H1 (cell line): Measurements from ENCODE around the gene RAB39B. TPM values are rescaled to one million over a fixed set of nuclear protein-coding genes. Genes with fewer than 3 reads are reported as not detected.

Source experiments
- CTCF ChIA-PET: fragments of 300-600 bp; sonication (Branson Sonifier 250); formaldehyde crosslinking; loops from one replicate; lab custom pipeline; 2021; ENCODE audit not compliant: partially characterized antibody; lab: Charles Lee
- POLR2A ChIA-PET: fragments of 300-600 bp; sonication (Branson Sonifier 250); formaldehyde crosslinking; loops from one replicate; lab custom pipeline; 2021; ENCODE audit warnings: inconsistent platforms; ENCODE audit not compliant: partially characterized antibody; lab: Charles Lee
- DNase-seq, 2 experiments: peaks; one replicate each; pipeline versions ENCODE4 v3.0.0 to v3.0.0-alpha.2; 2010 to 2022; ENCODE audit warnings: low spot score in 2 of 2, low read depth in 1 of 2, mixed read lengths in 1 of 2
- FAIRE-seq: peaks from 2 replicates; lab custom pipeline; 2011; peaks lifted over from hg19 to GRCh38; lab: Jason Lieb, UNC
- H2AFZ ChIP-seq: 2 replicates; pipeline ENCODE4 v1.8.1; 2012; ENCODE audit warnings: low read length, inconsistent platforms
- H2AK5ac ChIP-seq: 2 replicates; pipeline ENCODE4 v1.6.1; 2013; ENCODE audit warnings: low read depth, low read length
- H2BK120ac ChIP-seq: replicated peaks from 2 replicates; pipeline ENCODE3; 2013; ENCODE audit warnings: low read depth, low read length, inconsistent platforms
- H2BK12ac ChIP-seq: 2 replicates; pipeline ENCODE4 v1.6.1; 2013; ENCODE audit warnings: low read depth, low read length
- H2BK15ac ChIP-seq: 2 replicates; pipeline ENCODE4 v1.6.1; 2013; ENCODE audit warnings: low read length
- H2BK20ac ChIP-seq: 2 replicates; pipeline ENCODE4 v1.6.1; 2013; ENCODE audit warnings: low read length
- H2BK5ac ChIP-seq: 2 replicates; pipeline ENCODE4 v1.6.1; 2013; ENCODE audit warnings: low read depth, low read length
- H3K14ac ChIP-seq: 2 replicates; pipeline ENCODE4 v1.6.1; 2013; ENCODE audit warnings: inconsistent platforms; ENCODE audit not compliant: insufficient read length
- H3K18ac ChIP-seq: 2 replicates; pipeline ENCODE4 v1.6.1; 2013; ENCODE audit warnings: low read length; ENCODE audit errors: extremely low read depth
- H3K23ac ChIP-seq: 2 replicates; pipeline ENCODE4 v1.6.1; 2013; ENCODE audit warnings: inconsistent platforms; ENCODE audit not compliant: insufficient read length
- H3K23me2 ChIP-seq: 2 replicates; pipeline ENCODE4 v1.6.1; 2013; ENCODE audit warnings: low read depth, low read length
- H3K27ac ChIP-seq: 2 replicates; pipeline ENCODE4 v1.6.1; 2011; ENCODE audit warnings: low read depth, low read length, inconsistent platforms
- H3K27me3 ChIP-seq, 4 experiments: replicated peaks in 1 of 4; 1 replicate in 1 of 4; 2 replicates in 3 of 4; pipeline versions ENCODE4 v1.6.1 to v1.8.1; 2011 to 2013; ENCODE audit warnings: low read length in 3 of 4, mild to moderate bottlenecking in 3 of 4, inconsistent platforms in 2 of 4, mixed read lengths in 2 of 4, moderate library complexity in 1 of 4; ENCODE audit not compliant: control insufficient read depth in 3 of 4, insufficient read depth in 3 of 4; ENCODE audit errors: extremely low read depth in 1 of 4
- H3K36me3 ChIP-seq, 4 experiments: 2 replicates each; pipeline versions ENCODE4 v1.6.1 to v1.8.1; 2011 to 2013; ENCODE audit warnings: mild to moderate bottlenecking in 4 of 4, low read length in 3 of 4, moderate library complexity in 2 of 4, control low read depth in 1 of 4, inconsistent platforms in 1 of 4; ENCODE audit not compliant: insufficient read depth in 4 of 4, control insufficient read depth in 2 of 4
- H3K4ac ChIP-seq: replicated peaks from 2 replicates; pipeline ENCODE3; 2013; ENCODE audit warnings: low read length, low read depth, mixed read lengths, inconsistent platforms; ENCODE audit not compliant: insufficient read length
- H3K4me1 ChIP-seq, 4 experiments: replicated peaks in 1 of 4; 1 replicate in 1 of 4; 2 replicates in 3 of 4; pipeline versions ENCODE4 v1.6.1 to v1.8.1; 2011 to 2013; ENCODE audit warnings: low read length in 3 of 4, inconsistent platforms in 2 of 4, mixed read lengths in 1 of 4; ENCODE audit not compliant: insufficient read depth in 4 of 4, control insufficient read depth in 3 of 4
- H3K4me2 ChIP-seq, 2 experiments: 2 replicates each; pipeline versions ENCODE4 v1.6.1 to v1.8.1; 2011 to 2013; ENCODE audit warnings: low read depth in 2 of 2, low read length in 2 of 2, control low read depth in 1 of 2, inconsistent platforms in 1 of 2, mild to moderate bottlenecking in 1 of 2; ENCODE audit not compliant: insufficient read depth in 1 of 2
- H3K4me3 ChIP-seq, 4 experiments: fragments of 200-600, 300-600 bp in 1 of 4; sonication (generic), shearing (Covaris generic), sonication (Bioruptor Twin) in 1 of 4; 2 replicates each; pipeline versions ENCODE4 v1.5.1 to v1.8.1; 2011 to 2016; ENCODE audit warnings: low read length in 4 of 4, low read depth in 3 of 4, control low read depth in 2 of 4, inconsistent platforms in 2 of 4, mild to moderate bottlenecking in 2 of 4, mixed read lengths in 1 of 4, moderate library complexity in 1 of 4; ENCODE audit not compliant: insufficient read depth in 2 of 4; ENCODE audit errors: extremely low read depth in 1 of 4
- H3K56ac ChIP-seq: replicated peaks from 2 replicates; pipeline ENCODE3; 2013; ENCODE audit warnings: low read depth, mild to moderate bottlenecking, mixed read lengths, low read length, inconsistent platforms; ENCODE audit not compliant: insufficient read length
- H3K79me1 ChIP-seq: 2 replicates; pipeline ENCODE4 v1.6.1; 2013; ENCODE audit warnings: low read depth, low read length, control low read depth
- H3K79me2 ChIP-seq, 2 experiments: 2 replicates each; pipeline versions ENCODE4 v1.6.1 to v1.8.1; 2012 to 2013; ENCODE audit warnings: low read length in 2 of 2, mild to moderate bottlenecking in 2 of 2, inconsistent platforms in 1 of 2; ENCODE audit not compliant: insufficient read depth in 2 of 2, control insufficient read depth in 1 of 2
- H3K9ac ChIP-seq, 4 experiments: replicated peaks in 1 of 4; 1 replicate in 1 of 4; 2 replicates in 3 of 4; pipeline versions ENCODE4 v1.6.1 to v1.8.1; 2011 to 2013; ENCODE audit warnings: low read depth in 3 of 4, low read length in 3 of 4, control low read depth in 2 of 4, mild to moderate bottlenecking in 2 of 4, moderate library complexity in 2 of 4, inconsistent platforms in 1 of 4; ENCODE audit errors: extremely low read depth in 1 of 4
- H3K9me3 ChIP-seq, 2 experiments: 2 replicates each; pipeline versions ENCODE4 v1.6.1 to v1.8.1; 2012 to 2013; ENCODE audit warnings: mild to moderate bottlenecking in 2 of 2, moderate library complexity in 2 of 2, control low read depth in 1 of 2, inconsistent platforms in 1 of 2, low read depth in 1 of 2, low read length in 1 of 2, mixed read lengths in 1 of 2; ENCODE audit not compliant: insufficient read depth in 2 of 2
- H4K20me1 ChIP-seq, 2 experiments: replicated peaks in 1 of 2; 2 replicates each; pipeline versions ENCODE3 to v1.8.1; 2011 to 2013; ENCODE audit warnings: inconsistent platforms in 2 of 2, low read length in 2 of 2, mild to moderate bottlenecking in 1 of 2; ENCODE audit not compliant: insufficient read depth in 2 of 2, control insufficient read depth in 1 of 2
- H4K5ac ChIP-seq: 2 replicates; pipeline ENCODE4 v1.6.1; 2013; ENCODE audit warnings: low read length, low read depth, mixed read lengths, inconsistent platforms; ENCODE audit not compliant: insufficient read length
- H4K8ac ChIP-seq: 2 replicates; pipeline ENCODE4 v1.8.0; 2013; ENCODE audit warnings: mild to moderate bottlenecking, moderate library complexity, low read length, inconsistent platforms; ENCODE audit not compliant: insufficient read depth; ENCODE audit errors: extremely low read depth
- H4K91ac ChIP-seq: replicated peaks from 2 replicates; pipeline ENCODE3; 2013; ENCODE audit warnings: low read length, mixed read lengths, inconsistent platforms; ENCODE audit not compliant: insufficient read length
- CREB1 ChIP-seq: IDR thresholded peaks from 2 replicates; pipeline ENCODE4 v1.6.1; 2012; ENCODE audit warnings: inconsistent platforms
- EP300 ChIP-seq, 2 experiments: IDR thresholded peaks; 1 replicate in 1 of 2; 2 replicates in 1 of 2; pipeline ENCODE4 v1.6.1; 2011 to 2012; ENCODE audit warnings: low read depth in 2 of 2, low read length in 2 of 2, mild to moderate bottlenecking in 2 of 2, borderline replicate concordance in 1 of 2, inconsistent platforms in 1 of 2, moderate library complexity in 1 of 2
- FOSL1 ChIP-seq: IDR thresholded peaks from 2 replicates; pipeline ENCODE4 v1.6.1; 2011; ENCODE audit warnings: mild to moderate bottlenecking, low read depth, low read length, moderate library complexity; ENCODE audit not compliant: insufficient read depth
- KDM1A ChIP-seq: fragments of 200-600, 300-600 bp; sonication (generic); IDR thresholded peaks from 2 replicates; pipeline ENCODE4 v1.7.1; 2016; ENCODE audit warnings: mild to moderate bottlenecking, low read length, borderline replicate concordance
- POLR2A ChIP-seq, 2 experiments: IDR thresholded peaks; 1 replicate in 1 of 2; 2 replicates in 1 of 2; pipeline ENCODE4 v1.6.1; 2011; ENCODE audit warnings: low read depth in 2 of 2, low read length in 2 of 2, mild to moderate bottlenecking in 2 of 2; ENCODE audit errors: control extremely low read depth in 1 of 2
- WGBS, 2 experiments: shearing (Covaris generic) in 1 of 2; methylation state at CpG; one replicate each; pipeline versions ENCODE4 v1.1.6 to v1.1.7; 2013 to 2015; ENCODE audit warnings: low lambda C conversion rate in 2 of 2, mixed read lengths in 2 of 2, inconsistent platforms in 1 of 2, low coverage in 1 of 2, missing lambda C conversion rate in 1 of 2; ENCODE audit not compliant: insufficient replicate concordance in 2 of 2, insufficient coverage in 1 of 2, insufficient read length in 1 of 2; ENCODE audit errors: extremely low coverage in 1 of 2, missing lambda C conversion rate in 1 of 2; 5-methylcytosine and 5-hydroxymethylcytosine counted together
- polyA plus RNA-seq, 7 experiments: library from polyadenylated mRNA; depleted of rRNA in 3 of 7; stranded (reverse) in 5 of 7; unstranded in 2 of 7; fragments of >200 nt in 5 of 7; fragments of 200-250 nt in 2 of 7; gene quantifications; 1 replicate in 5 of 7; 2 replicates in 1 of 7; 4 replicates in 1 of 7; pipeline versions ENCODE4 v1.2.1 to v1.2.3, GENCODE V29; 2011 to 2013; ENCODE audit warnings: missing spikeins in 2 of 7, mixed read lengths in 2 of 7
- total RNA-seq: library from RNA; stranded (reverse); fragmentation: NEBNext Ultra II Directional; extraction: Animal tissue kit (Norgen Biotek cat#: 25700); gene quantifications from 2 replicates; pipeline ENCODE4 v1.2.1, GENCODE V29; 2021

The RAB39B gene
- total and polyA plus RNA-seq, 2 of the 8 experiments (the other 6 are each of a cell fraction or from before 2014, with no cell fraction given): 3.1 to 9.3 TPM

GRCh38 chrX:155221351-155221750 lies 42.9 kb downstream of the RAB39B start:
- no peak overlapping the region for H2BK120ac ChIP-seq
- no peak overlapping the region for H2AFZ ChIP-seq
- H2BK12ac ChIP-seq: no peak overlapping the region
- no peak overlapping the region for H2AK5ac ChIP-seq
- H4K91ac ChIP-seq: no peak overlapping the region
- H3K4me3 ChIP-seq: no peak overlapping the region
- no peak overlapping the region for H3K14ac ChIP-seq
- H3K4me2 ChIP-seq: no peak overlapping the region
- no peaks in the 10 kb centered on the region for H3K27me3 ChIP-seq
- peaks cover 0 to 34% of the 10 kb centered on the region in 2 experiments; a peak in 3 of 4 replicates for H3K79me2 ChIP-seq
- CTCF ChIA-PET: no interaction called here
- no peak overlapping the region for H3K9ac ChIP-seq
- TF ChIP-seq POLR2A (IDR thresholded peaks at IDR 0.05; ENCODE audit: control extremely low read depth in 1 of 2, low read depth in 2 of 2, low read length in 2 of 2) (no peak), FOSL1 (no peak), EP300 (IDR thresholded peaks at IDR 0.05; ENCODE audit: borderline replicate concordance in 1 of 2, low read depth in 2 of 2, low read length in 2 of 2) (no peak), KDM1A (no peak), CREB1 (no peak)
- WGBS, 2 experiments: 100% methylated on average over 1 of the region's 4 CpGs; no CpG with 5 or more reads in 1 of the 2 experiments
- H2BK15ac ChIP-seq: no peak overlapping the region
- peaks cover 0 to 3% of the 10 kb centered on the region in 2 experiments for H4K20me1 ChIP-seq
- H4K5ac ChIP-seq: no peak overlapping the region
- no peak overlapping the region for H2BK5ac ChIP-seq
- no peak overlapping the region for H2BK20ac ChIP-seq
- no peak overlapping the region for H3K27ac ChIP-seq
- 0 out of 2 replicates have a peak, but pooled peaks cover 3% of the 10 kb centered on the region for H3K23me2 ChIP-seq
- H3K9me3 ChIP-seq: peaks cover 0 to 5% of the 10 kb centered on the region in 2 experiments; a peak in 1 of 4 replicates
- no peak for DNase-seq
- H3K4me1 ChIP-seq: no peaks in the 10 kb centered on the region; a peak in 1 of 7 replicates
- no peak overlapping the region for H3K4ac ChIP-seq
- no peak overlapping the region for H3K18ac ChIP-seq
- no peak overlapping the region for H4K8ac ChIP-seq
- peaks cover 0 to 33% (median 12%) of the 10 kb centered on the region in 4 experiments; a peak in 3 of 8 replicates for H3K36me3 ChIP-seq
- H3K56ac ChIP-seq: no peak overlapping the region
- no peak for FAIRE-seq
- POLR2A ChIA-PET: no interaction called here
- no peak overlapping the region for H3K23ac ChIP-seq
- H3K79me1 ChIP-seq: no peaks in the 10 kb centered on the region
